GM19025 (cell line): ENCODE data around the gene REXO4.
"Not testable (repeated sequence)": the region's sequence is repeated elsewhere in the genome, so short reads cannot be mapped to it uniquely, and the experiment has no call there.

Experiments used
- ATAC-seq: cut with Tn5 transposase; IDR thresholded peaks from one replicate; pipeline ENCODE4 v1.9.1; 2021; ENCODE audit warnings: mild to moderate bottlenecking, low read depth, moderate library complexity; ENCODE audit not compliant: unreplicated experiment

REXO4 gene

DNA sequence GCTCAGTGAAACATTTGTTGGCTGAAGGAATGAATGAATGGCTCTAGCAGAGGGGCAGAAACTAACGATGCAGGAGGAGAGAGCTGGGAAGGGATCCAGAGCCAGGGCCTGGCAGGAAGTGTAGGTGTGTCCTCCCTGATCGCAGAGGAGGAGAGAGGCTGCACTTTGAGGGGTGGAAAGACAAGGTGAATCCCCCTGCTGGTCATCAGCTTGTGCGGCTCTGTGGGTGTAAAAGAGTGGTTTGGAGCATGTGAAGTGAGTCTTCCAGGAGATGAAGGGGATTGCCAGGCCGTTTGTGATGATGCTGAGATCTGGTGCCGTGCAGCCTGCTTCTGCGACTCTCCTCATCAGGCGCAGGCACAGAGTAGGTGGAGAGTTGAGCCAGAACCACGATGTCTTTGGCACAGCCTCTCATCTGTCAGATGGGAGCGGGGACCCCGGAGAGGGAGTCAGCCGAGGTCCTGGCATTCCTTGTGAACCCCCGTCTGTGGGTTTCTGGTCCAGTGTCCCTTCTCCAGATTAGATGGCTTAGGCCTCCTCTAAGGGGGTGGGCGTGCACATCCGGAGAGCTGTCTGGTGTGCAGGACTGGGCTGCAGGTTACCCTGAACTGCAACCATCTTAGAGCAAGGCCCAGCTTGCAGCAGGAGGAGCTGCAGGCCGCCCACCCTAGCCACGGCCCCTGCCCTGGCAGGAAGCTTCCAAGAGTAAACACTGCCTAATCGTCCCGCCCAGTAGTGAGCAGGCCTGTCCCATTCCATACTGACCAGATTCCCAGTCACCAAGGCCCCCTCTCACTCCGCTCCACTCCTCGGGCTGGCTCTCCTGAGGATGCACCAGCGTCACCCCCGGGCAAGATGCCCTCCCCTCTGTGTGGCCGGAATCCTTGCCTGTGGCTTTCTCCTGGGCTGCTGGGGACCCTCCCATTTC is 4.1 kb upstream of the REXO4 start, which contains the start of gene ADAMTS13:
Gene ADAMTS13 (plus strand): TSS at position 753 of the 928 bp plus-strand sequence. CDS start 77 bp downstream, at position 830.
- peak; percentile 37 for ATAC-seq

DNA sequence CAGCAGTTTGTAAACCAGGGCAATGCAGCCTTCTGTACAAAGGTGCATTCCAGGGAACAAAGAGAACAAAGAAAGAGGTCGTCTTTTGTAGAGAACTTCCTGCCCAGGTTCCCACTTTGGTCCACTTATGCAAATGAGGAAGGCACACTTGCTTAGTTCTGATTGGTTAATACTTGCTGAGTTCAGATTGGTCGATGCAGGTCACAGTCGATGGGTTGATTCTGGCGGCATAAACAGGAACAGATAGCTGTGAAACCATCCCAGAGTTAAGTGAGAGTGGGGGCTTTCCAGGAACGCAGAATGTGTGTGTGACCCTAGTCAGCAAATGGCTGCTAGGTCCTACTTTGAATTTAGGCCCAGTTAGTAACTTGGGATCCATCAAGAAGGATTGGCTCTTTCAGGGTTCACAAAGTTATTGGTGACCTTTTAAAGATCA is 2.6 kb upstream of the REXO4 start:
- no peak for ATAC-seq

DNA sequence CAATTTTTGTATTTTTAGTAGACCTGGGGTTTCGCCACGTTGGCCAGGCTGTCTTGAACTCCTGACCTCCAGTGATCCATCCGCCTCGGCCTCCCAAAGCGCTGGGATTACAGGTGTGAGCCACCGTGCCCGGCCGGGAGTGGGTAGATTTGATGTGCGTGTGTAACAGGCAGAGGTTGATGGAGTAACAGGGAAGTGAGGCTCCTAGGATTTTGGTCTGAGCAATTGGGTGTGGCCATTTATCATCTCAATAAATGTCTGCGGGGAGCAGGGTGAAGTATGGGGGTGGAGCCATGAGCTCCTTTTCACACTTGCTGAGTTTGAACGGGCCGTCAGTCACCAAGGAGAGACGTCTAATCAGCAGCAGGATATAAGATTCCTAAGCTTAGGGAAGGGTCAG is 1.2 kb upstream of the REXO4 start:
- no peak for ATAC-seq

DNA sequence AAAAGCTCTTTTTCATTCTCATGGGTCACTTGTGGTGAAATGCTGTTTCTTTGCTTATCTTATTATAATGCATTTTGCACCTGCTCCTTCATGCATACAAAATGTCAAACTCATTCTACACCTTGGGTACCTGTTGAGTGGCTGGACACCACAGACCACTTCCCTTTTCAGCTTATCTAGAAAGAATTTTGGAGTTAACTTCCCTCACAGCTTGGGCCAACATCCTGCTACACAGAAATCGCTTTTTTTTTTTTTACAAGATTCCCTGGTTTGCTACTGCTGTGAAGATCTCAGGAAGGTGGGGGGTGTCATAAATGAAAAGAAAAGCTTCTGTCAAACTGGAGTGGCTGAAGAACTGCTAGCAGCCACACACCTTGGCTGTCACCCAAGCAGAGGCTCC is 2.6 kb downstream of the REXO4 start:
- no peak for ATAC-seq

DNA sequence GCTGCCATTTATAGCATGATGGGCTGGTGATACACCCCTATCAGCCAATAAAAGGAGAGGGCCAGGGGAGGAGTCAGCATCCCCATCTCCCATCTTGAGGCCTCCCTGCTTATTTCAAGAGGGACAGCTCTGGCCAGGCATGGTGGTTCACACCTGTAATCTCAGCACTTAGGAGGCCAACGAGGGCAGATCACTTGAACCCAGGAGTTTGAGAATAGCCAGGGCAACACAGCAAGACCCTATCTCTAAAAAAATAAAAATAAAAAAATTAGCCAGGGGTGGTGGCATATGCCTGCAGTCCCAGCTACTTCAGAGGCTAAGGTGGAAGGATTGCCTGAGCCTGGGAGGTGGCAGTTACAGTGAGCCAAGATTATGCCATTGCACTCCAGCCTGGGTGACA is 9.8 kb downstream of the REXO4 start:
- ATAC-seq, result no peak

DNA sequence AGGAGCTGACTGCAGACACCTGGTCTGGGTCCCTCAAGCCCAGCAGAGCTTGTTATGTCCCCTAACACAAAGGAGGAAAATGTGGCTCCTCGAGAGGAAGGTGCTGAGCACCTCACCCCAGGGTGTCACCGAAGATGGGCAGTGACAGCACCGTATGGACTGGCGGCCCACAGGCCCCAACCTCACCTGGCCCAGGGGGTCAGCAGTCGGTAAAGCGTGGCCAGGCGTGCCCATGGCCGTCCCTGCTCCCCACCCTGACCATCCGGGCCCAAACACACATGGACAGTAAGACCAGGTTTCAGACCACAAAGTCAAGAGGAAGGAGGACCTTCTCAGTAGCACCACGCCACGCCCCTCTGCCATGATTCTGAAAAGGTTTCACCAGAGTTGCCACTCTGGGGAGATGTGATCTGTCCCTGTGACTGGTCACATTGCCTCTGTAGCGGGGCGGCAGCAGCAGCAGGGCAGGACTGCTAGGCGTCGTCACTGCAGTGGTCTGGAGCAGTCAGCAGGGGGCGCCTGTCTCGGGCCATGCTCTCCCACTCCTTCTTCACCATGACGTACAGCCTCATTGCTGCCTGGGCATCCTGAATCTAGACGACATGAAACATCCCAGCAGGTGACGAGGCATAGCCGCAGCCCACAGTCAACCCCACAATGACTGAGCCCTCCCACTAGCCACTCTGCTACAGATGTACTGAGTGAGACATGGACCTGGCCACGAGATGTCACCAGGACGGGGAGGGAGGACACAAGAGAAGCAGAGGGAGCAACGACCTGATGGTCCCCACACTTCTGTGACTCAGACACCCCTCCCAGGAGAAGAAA is 11.1 kb downstream of the REXO4 start:
- ATAC-seq, result no peak

DNA sequence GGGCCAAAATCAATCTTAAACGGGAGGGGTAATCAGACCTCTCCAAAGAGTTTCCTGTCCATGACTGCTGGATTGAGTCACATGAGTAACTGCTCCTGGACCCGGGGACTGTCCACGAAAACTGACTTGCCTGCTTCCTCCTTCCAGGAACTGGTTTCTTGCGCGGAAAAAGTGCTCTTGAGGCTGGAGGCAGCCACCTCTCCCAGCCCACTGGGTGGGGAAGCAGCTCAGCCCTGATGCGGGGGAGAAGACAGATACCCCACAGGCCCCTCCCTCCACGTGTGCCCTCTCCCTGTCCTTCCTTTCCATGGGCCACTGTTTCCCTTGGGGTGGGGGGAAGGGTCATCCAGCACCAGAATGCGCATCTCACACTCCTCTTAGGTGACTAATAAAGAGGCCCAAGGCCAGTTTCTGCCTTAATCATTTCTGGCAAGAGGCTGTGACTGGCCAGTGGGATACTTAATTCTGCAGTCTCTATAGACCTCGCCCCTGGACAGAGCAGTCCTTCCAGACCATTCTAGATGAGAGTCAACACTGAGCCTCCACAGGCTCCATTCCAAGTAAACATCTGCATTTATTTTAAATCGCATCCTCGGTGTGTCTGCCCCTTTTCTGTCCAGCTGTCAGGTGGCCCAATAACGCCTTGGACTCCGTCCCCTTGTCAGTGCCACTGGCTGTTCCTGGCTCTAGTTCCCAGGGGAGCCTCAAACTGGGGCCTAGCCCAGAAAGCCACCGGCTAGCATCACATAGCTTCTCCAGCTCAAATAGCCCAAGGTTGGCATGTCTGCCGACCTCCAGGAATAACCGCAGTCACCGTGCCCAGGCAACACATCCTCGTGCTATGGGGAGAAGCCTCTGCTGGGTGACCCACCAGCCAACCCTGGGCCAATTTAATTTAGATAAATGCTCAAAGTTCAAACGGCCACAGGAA is 12.0 kb downstream of the REXO4 start:
- ATAC-seq, result no peak

DNA sequence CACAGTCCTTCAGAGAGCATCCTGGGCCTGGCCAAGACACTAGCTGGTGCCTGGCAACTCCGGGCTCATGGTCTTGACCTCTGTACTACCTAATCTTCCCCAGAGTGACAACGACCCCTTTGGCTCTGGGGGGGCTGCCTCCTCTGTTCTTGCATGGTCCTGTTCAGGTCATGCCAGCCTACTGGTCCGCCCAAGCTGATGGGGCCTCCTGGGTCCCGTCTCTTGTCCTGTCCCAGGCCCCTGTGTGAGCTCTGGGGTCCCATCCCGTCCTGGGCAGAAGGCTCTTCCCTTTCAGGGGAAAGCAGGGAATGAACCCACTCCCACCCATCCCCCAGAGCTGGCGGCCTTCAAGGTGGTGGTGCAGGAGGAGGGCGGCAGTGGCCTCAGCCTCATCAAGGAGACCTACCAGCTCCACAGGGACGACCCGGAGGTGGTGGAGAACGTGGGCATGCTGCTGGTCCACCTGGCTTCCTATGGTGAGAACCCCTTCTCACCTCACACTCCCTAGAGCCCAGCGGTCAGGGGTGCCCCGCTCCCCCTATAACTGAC is 13.3 kb downstream of the REXO4 start:
- no peak for ATAC-seq

DNA sequence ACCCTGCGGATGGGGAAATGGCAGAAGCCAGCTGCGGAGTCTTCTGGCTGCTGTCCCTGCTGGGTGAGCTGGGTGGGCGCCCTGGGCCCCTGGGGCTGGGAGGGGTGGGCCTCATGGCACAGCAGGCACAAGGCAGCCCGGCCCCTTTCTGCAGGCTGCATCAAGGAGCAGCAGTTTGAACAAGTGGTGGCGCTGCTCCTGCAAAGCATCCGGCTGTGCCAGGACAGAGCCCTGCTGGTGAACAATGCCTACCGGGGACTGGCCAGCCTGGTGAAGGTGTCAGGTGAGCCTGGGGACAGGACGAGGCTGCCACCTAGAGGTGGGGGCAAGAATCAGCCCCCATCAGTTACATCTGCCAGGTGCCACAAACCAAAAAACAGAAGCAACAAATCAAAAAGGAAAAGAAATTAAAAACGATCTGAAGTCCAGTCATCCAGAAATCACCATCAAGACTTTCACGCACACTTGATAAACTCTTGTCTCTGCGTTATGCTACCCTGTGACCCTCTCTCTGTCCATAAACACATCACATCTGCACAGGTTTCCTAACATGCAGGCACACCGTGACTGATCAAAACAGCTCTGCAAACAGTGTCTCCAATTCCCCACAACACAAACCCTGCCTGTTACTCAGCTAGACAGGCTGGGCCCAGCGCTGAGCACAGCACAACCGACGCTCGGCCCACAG is 13.9 kb downstream of the REXO4 start:
- ATAC-seq, result no peak

DNA sequence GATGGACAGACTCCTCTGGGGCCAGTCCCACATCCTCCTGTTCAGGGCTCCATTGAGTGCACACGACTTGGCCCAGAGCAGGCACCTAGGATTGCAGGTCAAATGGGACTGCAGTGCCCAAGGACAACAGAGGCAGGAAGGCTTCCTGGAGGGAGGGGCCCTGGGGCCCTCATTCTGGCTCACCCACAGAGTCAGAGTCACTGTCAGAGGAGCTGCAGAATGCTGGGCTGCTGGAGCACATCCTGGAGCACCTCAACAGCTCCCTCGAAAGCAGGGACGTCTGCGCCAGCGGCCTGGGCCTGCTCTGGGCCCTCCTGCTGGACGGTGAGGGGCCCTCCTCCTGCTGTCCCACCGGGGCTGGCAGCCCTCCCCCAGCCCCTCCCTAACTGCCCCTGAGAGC is 15.1 kb downstream of the REXO4 start:
- ATAC-seq, result no peak

DNA sequence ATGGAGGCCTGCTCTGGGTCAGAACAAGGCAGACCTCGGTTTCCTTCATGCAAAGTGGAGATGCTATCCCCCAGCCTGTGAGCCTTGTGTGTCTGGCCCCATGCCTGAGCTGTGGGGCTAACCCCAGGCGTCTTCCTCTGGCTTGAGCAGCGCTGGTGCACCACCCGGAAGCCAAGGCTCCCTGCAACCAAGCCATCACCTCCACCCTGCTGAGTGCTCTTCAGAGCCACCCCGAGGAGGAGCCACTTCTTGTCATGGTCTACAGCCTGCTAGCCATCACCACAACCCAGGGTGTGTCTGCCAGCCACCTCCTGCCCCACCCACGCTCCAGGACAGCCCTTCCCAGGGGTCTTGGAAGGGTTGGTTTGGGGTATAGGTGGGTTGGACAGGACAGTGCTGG is 16.2 kb downstream of the REXO4 start:
- no peak for ATAC-seq

DNA sequence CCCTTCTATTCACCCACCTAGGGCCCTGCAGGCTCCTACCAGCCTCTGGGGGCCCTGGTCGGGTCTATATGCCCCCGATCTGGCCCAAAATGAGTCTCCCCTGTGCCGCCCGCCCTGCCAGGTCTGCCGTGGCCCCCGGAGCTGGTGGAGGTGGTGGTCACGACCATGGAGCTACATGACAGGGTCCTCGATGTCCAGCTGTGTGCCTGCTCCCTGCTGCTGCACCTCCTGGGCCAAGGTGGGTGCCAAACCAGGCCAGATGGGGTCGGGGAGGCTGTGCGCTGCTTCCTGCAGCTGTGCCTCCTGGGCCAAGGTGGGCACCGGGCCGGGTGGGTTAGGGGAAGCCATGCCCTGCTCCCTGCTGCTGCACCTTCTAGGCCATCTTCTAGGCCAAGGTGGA is 17.5 kb downstream of the REXO4 start:
- no peak for ATAC-seq

DNA sequence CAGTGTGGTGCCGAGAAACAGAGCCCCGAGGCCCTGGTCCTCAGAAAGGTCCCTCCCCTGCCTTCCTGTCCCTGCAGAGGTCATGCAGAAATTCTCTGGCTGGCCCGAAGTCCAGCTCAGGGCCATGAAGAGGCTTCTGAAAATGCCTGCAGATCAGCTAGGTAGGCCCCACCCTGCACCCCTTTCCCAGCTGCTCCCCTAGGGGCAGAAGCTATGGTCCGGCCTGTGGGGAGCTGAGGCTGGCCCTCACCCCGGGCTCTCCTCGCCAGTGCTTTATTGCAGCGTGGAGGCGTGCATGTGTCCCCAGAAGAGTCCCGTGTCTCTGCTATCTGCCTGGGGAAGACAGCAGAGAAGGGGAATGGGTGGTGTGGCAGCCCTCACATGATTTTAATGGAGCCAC is 19.9 kb downstream of the REXO4 start:
- ATAC-seq, result no peak

DNA sequence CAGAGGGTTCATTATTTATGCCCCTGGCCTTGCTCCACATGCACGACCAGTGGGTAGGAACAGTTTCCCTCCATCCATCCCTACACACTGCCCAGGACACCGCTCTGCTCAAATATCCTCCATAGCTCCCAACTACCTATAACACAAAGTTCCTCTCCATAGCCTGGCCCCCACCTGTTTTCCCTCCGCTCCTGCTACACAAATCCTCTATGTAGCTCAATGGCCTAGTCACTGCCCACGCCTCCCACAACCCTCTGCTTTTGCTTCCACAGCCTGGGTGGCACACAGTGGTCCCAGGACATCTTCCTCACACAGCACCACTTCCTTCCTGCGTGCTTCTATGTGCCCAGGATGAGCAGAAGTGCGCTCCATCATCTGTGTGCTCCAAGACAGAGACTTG is 20.4 kb downstream of the REXO4 start:
- ATAC-seq, result no peak

DNA sequence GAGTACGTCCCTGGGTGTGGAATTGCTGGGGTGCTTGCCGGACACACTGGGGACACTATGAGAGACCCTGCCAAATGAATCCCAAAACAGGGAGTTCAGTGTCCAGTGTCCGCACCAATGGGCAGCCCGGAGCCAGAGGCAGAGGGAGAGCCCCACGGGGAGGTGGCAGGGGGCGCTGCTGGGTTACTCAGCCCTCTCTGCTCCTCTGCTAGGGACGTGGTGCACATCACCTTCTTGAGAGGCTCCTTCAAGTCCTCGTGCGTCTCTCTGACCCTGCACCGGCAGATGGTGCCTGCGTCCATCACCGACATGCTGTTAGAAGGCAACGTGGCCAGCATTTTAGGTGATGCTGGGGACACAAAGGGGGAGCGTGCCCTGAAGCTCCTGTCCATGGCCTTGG is 20.9 kb downstream of the REXO4 start:
- ATAC-seq, result no peak

DNA sequence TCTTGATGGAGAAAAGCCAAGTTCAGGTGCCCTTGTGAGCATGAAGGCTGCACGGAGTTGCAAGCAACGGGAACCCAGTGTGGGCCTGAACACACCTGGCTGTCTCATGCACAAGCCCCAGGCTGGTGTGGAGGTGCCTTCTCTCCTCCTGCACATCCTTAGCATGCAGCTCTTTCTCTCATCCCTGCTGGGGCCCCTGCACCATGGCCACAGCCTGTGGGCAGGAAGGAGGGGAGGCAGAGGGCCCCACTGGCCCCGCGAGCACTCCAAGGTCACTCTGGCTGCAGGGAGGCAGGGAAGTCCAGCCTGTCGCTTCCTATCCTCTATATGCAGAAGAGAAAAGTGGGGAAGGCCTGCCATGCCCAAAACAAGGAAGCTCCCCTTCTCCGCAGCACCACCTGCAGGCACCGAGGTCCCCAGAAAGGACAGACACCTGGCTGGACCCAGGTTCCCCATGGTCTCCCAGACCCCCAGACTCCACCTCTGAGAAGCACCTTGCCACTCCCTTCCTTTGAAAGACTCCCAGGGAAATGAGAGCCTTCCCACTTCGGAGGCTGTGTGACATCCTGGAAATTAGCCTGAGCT is 23.0 kb downstream of the REXO4 start:
- no peak for ATAC-seq

DNA sequence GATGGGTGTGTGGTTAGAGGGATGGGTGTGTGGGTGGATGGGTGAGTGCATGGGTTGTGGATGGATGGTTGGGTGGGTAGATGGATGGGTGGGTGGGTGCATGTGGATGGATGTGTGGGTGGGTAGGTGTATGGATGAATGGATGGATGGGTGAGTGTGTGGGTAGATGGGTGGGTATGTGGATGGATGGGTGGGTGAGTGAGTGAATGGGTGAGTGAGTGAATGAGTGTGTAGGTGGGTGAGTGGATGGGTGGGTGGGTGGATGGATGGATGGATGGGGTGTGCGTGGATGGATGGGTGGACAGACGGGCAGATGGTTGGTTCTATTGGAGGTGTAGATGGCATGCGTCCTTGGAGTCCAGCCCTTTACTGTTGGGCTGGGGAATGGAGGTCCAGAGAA is 24.4 kb downstream of the REXO4 start:
- no peak for ATAC-seq

DNA sequence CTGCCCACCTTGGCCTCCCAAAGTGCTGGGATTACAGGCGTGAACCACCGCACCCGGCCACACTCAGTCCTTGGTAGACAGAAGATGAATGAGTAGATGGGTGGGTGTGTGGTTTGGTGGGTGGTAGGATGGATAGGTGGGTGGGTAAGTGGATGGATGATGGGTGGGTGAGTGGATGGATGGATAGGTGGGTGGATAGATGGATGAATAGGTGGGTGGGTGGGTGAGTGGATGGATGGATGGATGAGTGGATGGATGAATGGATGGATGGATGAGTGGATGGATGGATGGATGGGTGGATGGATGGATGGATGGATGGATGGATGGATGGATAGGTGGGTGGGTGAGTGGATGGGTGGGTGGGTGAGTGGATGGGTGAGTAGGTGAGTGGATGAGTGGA is 25.5 kb downstream of the REXO4 start:
- ATAC-seq, result not testable (repeated sequence)

DNA sequence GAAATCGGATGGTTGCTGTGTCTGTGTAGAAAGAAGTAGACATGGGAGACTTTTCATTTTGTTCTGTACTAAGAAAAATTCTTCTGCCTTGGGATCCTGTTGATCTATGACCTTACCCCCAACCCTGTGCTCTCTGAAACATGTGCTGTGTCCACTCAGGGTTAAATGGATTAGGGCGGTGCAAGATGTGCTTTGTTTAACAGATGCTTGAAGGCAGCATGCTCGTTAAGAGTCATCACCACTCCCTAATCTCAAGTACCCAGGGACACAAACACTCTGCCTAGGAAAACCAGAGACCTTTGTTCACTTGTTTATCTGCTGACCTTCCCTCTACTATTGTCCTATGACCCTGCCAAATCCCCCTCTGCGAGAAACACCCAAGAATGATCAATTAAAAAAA is 26.4 kb downstream of the REXO4 start:
- not testable (repeated sequence) for ATAC-seq
